Stimulated activated naive CD8-positive, alpha-beta T cell treated with anti-CD3 and anti-CD28 coated beads, Interleukin-15, Interleukin-2, amounts not matched to agents 100 ng/mL and 50 ng/mL, for 24 hours (primary cell): ENCODE measurements around the gene CPZ.

Experiments
- H3K27ac Mint-ChIP-seq: one replicate; pipeline ENCODE4 v1.8.0; 2021; ENCODE audit warnings: mild to moderate bottlenecking, mixed read lengths
- H3K27me3 Mint-ChIP-seq: one replicate; pipeline ENCODE4 v1.8.0; 2021; ENCODE audit warnings: mixed read lengths
- H3K36me3 Mint-ChIP-seq: one replicate; pipeline ENCODE4 v1.8.0; 2021; ENCODE audit warnings: low read depth, mixed read lengths
- H3K4me1 Mint-ChIP-seq: one replicate; pipeline ENCODE4 v1.8.0; 2021; ENCODE audit warnings: low read depth, mixed read lengths
- H3K4me3 Mint-ChIP-seq: one replicate; pipeline ENCODE4 v1.8.0; 2021; ENCODE audit warnings: mild to moderate bottlenecking, mixed read lengths
- H3K9me3 Mint-ChIP-seq: one replicate; pipeline ENCODE4 v1.8.0; 2021; ENCODE audit warnings: mixed read lengths

Gene CPZ

DNA sequence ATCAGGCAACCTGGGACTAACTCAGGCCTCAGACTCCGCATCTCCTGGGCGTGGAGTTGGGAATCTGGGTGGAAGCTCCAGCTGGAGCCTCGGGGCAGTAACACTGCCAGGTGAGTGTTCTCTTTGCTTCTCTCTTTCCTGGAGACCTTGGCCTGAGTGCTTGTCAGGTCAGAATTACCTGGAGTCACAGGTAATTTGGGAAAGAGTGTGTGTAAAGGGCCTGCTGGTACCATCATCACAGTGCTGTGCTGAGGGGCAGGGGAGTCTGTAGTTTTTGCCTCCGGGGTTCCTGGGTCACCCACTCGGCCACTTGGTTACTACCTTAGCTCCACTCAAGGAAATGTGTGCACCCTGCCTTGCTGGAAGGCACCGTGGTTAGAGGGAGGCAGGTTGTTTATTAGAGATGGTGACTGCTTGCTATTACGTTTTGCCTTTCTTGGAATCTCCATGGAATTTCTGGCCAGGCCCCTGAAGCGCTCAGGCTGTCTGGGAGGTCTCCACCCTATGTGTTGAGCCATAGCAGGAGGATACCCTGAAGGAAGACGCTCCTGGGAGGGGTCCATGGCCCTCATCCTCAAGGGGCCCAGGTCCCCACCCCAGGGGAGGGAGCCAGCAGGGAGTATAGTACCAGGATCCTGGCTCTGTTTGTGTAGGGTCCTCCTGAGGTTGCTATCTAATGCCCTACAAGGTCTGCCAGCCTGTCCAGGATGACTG, 9.5 kb upstream of the CPZ start:
- H3K36me3 Mint-ChIP-seq = no peaks in the 10 kb centered on the region
- no peak overlapping the region for H3K4me3 Mint-ChIP-seq
- peaks cover 7% of the 10 kb centered on the region for H3K27me3 Mint-ChIP-seq
- no peaks in the 10 kb centered on the region for H3K9me3 Mint-ChIP-seq
- H3K4me1 Mint-ChIP-seq = no peaks in the 10 kb centered on the region
- no peak overlapping the region for H3K27ac Mint-ChIP-seq

DNA sequence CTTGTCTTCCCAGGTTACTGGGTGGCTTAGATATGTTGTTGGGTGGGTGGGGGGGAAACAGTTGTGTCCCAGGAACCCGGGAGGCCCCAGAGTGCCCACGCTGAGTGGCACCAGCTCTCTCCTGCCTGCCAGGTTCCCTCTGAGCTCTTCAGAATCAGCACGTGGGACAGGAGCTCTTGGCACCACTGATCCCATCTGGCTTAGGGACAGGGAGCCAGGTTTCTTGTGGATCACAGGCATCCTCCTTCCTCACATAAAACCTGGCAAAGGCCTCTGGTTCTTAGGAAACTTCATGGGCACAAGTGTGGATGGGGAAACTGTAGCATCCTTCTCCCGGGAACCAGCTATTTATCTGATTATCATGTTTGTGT, 8.9 kb upstream of the CPZ start:
- Mint-ChIP-seq H3K27me3 (peaks cover 6% of the 10 kb centered on the region), H3K27ac (no peak overlapping the region), H3K4me1 (no peaks in the 10 kb centered on the region), H3K4me3 (no peak overlapping the region), H3K36me3 (no peaks in the 10 kb centered on the region), H3K9me3 (no peaks in the 10 kb centered on the region)

DNA sequence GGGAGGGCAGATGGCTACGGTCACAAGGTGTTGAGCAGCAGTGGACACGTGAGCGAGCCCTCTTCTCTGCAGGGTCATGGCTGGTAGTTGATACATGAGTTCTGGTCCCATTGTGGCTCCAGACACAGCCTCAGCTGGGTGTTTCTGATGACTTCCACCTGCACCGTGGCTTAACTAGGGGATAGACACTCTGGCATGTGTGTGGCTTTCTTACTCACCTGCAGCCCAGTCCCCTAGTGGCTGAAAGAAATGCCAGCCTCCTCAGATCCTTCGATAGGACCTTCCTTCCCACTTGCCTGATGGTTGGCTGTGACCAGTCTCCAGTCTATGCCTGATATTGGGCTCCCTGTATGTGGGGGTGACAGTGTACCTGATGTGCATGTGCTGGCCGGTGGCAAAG, 7.4 kb upstream of the CPZ start:
- Mint-ChIP-seq H3K9me3 (no peaks in the 10 kb centered on the region), H3K27ac (no peak overlapping the region), H3K27me3 (no peaks in the 10 kb centered on the region), H3K4me3 (no peak overlapping the region), H3K4me1 (no peaks in the 10 kb centered on the region), H3K36me3 (no peaks in the 10 kb centered on the region)

DNA sequence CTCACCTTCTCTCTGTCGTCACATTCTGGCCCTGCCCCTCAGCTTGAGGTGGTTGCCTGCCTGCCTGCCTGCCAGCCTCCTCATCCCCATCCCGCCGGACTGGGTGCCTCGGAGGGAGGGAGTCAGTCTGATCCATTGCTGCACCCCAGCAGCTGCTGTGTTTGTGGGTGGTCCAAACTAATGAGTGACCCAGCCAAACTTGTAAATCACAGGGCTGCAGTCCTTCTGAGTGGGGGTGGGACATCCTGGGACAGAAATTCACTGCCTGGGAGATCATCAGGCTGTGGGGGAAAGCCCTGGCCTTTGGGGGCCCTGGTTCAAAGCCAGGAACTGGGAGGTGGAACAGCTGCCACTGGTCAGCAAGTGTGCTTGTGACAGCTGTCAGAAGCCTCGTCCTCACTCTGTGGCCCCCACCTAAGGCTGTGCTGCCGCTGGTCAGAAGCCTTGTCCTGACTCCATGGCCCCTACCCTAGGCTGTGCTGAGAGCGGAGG, 6.8 kb upstream of the CPZ start:
- Mint-ChIP-seq H3K36me3 (no peaks in the 10 kb centered on the region), H3K4me1 (no peaks in the 10 kb centered on the region), H3K27me3 (peaks cover 4% of the 10 kb centered on the region), H3K9me3 (no peaks in the 10 kb centered on the region), H3K27ac (no peak overlapping the region), H3K4me3 (no peak overlapping the region)

DNA sequence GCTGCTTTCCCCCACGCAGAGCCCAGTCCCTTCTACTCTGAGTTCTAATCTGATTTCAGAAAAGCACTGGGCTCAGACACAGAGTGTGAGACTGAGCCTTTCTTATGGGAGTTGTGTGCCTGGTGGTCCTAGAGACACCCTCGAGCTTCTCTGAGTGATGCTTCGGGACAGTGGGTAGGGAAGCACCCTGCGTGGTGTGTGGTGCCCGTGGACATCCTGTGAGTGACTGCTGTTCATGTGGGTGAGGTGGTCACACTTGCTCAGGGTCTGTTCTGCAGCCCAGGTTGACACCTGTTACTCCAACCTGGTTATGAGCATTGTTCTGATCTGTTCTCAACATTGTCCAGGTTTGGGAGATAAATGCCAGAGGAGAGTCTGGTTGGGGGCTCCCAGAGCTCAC, 6.3 kb upstream of the CPZ start:
- Mint-ChIP-seq H3K4me1 (no peaks in the 10 kb centered on the region), H3K27ac (no peak overlapping the region), H3K9me3 (no peaks in the 10 kb centered on the region), H3K27me3 (peaks cover 5% of the 10 kb centered on the region), H3K36me3 (no peaks in the 10 kb centered on the region), H3K4me3 (no peak overlapping the region)

DNA sequence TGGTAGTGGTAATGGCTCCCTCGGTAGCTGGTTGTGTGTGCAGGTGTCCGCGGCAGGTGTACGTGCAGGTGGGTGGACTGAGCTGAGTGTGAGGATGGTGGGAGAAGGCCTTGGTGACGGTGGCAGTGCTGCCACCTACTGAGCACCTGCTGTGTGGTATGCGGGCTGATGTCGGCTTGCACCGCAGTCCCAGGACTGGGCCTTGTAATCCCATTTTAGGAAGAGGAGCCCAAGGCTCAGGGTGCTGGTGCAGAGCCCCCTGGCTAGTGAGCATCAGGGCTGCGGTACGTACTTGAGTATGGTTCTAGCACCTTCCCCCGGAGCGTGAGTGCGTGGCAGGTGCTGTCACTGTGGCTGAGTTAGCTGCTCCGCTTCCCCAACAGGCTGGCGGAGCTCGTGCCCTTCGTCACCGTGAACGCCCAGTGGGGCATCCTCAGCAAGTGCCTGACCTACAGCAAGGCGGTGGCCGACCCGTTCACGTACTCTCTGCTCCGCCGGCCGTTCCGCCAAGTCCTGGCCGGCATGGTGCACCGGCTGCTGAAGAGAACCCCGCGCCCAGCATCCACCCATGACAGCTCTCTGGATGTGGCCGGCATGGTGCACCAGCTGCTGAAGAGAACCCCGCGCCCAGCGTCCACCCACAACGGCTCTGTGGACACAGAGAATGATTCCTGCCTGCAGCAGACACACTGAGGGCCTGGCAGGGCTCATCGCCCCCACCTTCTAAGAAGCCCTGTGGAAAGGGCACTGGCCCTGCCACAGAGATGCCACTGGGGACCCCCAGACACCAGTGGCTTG, 5.7 kb upstream of the CPZ start:
- H3K36me3 Mint-ChIP-seq = no peaks in the 10 kb centered on the region
- H3K4me1 Mint-ChIP-seq = no peaks in the 10 kb centered on the region
- H3K9me3 Mint-ChIP-seq = no peaks in the 10 kb centered on the region
- peaks cover 5% of the 10 kb centered on the region for H3K27me3 Mint-ChIP-seq
- no peak overlapping the region for H3K4me3 Mint-ChIP-seq
- no peak overlapping the region for H3K27ac Mint-ChIP-seq

DNA sequence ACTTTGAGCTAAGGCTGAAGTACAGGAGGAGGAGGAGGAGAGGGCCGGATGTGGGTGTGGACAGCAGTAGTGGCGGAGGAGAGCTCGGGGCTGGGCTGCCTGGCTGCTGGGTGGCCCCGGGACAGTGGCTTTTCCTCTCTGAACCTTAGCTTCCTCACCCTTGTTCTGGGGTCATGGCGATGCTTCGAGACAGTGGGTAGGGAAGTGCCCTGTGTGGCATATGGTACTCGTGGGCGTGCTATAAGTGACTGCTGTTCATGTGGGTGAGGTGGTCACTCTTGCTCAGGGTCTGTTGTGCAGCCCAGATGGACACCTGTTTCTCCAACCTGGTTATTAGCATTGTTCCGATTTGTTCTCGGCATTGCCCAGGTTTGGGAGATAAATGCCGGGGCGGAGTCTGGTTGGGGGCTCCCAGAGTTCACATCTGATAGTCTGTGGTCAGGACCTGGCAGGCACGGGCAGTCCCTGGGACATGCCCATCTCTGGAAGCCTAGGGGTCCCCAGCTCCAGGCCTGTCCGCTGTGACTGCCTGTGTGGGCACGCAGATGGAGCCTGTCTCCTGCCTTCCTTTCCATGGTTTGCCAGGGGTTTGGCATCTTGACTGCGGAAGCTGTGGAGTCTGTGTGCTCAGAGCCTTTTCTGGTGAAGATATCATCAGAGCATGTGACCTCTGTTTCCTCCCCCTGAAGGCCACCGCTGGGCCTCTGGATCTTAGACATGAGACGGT, 4.9 kb upstream of the CPZ start:
- Mint-ChIP-seq H3K4me1 (no peaks in the 10 kb centered on the region), H3K36me3 (no peaks in the 10 kb centered on the region), H3K9me3 (no peaks in the 10 kb centered on the region), H3K27ac (no peak overlapping the region), H3K4me3 (no peak overlapping the region), H3K27me3 (peaks cover 5% of the 10 kb centered on the region)

DNA sequence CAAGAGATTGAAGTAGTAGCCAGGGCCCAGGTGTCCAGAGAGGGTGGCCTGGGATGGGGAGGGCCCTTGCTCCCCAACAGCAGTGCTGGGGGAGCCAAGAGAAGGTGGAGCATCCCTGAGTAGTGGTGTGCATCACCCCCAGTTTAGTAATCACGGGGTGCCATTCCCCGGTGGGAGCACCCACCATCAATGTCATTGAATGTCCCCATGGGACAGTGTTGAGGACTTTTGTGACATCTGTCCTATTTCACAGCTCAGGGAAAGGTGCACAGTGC, 4.4 kb upstream of the CPZ start:
- Mint-ChIP-seq H3K9me3 (no peaks in the 10 kb centered on the region), H3K4me1 (no peaks in the 10 kb centered on the region), H3K36me3 (no peaks in the 10 kb centered on the region), H3K27me3 (peaks cover 5% of the 10 kb centered on the region), H3K27ac (no peak overlapping the region), H3K4me3 (no peak overlapping the region)

DNA sequence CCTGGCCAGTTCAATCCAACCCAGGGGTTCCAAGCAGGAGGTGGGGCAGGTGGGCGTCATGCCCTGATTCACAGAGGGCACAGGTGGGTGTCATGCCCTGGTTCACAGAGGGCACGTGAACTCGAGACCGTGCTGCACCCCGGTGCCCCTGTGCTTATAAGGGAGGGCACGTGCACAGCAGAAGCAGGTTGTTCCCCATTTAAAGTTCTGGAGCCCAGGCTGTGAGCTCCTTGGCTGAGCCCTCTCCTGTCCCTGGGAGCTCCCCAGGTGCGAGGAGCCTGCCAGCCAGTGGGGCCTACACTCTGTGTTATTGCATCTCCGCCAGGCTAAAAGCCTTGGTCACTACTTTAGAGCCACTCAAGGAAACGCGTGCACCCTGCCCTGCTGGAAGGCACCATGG, 3.2 kb upstream of the CPZ start:
- Mint-ChIP-seq H3K4me3 (no peak overlapping the region), H3K27ac (no peak overlapping the region), H3K4me1 (no peaks in the 10 kb centered on the region), H3K27me3 (peaks cover 14% of the 10 kb centered on the region), H3K9me3 (no peaks in the 10 kb centered on the region), H3K36me3 (no peaks in the 10 kb centered on the region)

DNA sequence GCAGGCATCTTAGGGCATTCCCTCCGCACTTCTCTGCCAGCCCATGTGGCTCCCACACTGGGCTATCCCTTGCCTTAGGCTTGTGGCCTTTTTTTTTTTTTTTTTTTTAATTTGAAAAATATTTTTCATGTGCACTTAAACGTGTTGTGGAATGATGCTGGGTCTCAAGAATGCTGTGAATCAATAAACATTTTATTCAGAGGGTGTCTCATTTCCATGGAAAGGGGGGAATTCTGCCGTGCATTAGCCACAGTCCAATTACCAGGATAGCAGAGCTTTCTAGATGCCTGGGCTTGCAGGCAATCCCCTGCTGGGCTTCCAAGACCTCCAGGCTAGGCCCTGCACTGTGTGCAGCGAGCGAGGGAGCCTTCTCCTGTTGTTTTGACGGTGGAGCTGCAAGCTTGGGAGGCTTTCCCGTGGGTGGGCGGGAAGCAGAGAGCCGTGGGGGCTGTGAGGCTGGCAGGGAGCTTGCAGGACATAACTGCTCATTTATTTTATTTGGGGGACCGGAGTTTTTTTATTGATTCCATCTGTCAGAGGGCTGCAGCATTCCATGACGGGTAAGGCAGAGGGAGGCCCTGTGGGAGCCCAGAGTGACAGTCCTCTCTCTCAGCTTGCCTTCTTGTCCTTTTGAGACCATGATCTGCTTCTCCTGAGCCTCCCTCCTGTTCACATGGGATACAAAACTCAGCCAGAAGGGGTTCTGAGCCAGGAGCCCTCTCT, 2.6 kb upstream of the CPZ start:
- Mint-ChIP-seq H3K9me3 (no peaks in the 10 kb centered on the region), H3K36me3 (no peaks in the 10 kb centered on the region), H3K27me3 (peaks cover 17% of the 10 kb centered on the region), H3K4me3 (no peak overlapping the region), H3K27ac (no peak overlapping the region), H3K4me1 (no peaks in the 10 kb centered on the region)

DNA sequence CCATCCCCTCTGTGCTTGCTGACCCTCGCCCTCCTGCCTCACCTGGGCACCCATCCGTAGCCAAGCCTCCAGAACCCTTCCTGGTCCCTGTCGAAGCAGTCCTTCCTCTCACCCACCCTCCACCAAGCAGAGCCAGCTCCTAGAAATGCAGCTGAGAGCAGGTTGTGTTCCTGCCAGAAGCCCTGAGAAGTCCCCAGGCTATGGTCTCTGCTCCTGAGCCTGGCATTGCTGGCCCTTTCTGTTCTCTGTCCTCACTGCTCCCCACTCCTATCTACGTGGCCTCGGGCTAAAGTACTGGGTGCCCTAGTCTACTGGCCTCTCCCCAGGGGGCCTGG, 2.1 kb upstream of the CPZ start:
- Mint-ChIP-seq H3K9me3 (no peaks in the 10 kb centered on the region), H3K27ac (no peak overlapping the region), H3K4me1 (no peaks in the 10 kb centered on the region), H3K4me3 (no peak overlapping the region), H3K36me3 (no peaks in the 10 kb centered on the region), H3K27me3 (peaks cover 17% of the 10 kb centered on the region)

DNA sequence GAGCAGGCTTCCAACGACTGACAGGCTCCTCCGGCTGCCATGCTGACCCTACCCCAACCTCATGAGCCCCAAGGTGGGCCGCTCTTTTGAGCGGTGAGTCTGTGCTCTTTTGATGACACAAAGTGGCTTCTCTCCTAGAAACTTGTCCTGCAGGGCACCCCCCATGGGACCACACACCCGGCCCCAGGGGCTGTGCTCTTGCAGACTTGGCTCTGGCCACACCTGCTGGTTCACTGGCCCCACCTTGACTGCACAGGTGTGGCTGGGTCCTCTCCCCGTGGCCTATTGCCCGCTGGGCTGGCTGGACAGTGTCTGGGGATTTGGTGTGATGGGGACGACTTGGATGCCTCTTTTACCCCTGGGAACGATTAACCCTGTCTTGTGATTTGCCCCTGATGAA, 1.5 kb upstream of the CPZ start:
- H3K4me3 Mint-ChIP-seq = no peak overlapping the region
- H3K27me3 Mint-ChIP-seq = peaks cover 17% of the 10 kb centered on the region
- H3K36me3 Mint-ChIP-seq = no peaks in the 10 kb centered on the region

DNA sequence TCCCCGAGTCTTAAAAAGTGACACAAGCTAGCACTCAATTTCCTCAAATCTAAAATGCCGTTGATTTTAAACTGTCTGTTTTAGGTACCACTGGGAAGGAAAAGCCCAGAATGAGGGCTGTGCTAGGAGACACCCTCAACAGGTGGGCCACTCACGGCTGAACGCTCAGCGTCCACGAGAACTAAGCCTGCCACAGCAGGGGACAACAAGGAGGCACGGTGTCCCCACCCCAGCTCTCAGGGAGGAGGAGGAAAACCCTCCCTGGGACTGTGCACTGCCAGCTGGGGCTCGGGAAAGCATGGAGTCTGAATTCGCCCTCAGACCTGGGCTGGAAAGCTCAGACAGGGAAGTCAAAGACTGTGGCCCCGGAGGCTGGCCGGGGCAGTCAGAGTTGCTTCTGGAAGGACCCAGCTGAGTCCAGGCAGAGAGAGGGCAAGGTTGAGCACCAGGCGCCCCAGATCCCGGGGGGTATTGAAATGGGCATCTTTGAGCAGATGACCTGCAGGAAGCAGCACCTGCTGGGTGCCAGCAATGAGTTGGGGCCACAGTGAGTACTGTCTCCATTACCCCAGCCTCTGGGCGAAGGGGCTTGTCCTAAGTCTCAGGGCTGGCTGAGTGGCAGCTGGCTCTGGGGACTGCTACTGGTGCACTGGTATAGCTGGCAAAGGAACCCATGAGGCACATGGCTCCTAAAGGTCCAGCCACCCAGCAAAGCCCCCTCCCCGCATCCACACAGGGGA, 769 bp upstream of the CPZ start:
- H3K4me3 Mint-ChIP-seq = no peak overlapping the region
- no peaks in the 10 kb centered on the region for H3K36me3 Mint-ChIP-seq
- no peaks in the 10 kb centered on the region for H3K9me3 Mint-ChIP-seq
- H3K27ac Mint-ChIP-seq = no peak overlapping the region
- H3K4me1 Mint-ChIP-seq = no peaks in the 10 kb centered on the region
- H3K27me3 Mint-ChIP-seq = peaks cover 17% of the 10 kb centered on the region

More for the DNA sequence above, 1.5 kb upstream of the CPZ start:
- H3K4me1 Mint-ChIP-seq = no peaks in the 10 kb centered on the region
- H3K9me3 Mint-ChIP-seq = no peaks in the 10 kb centered on the region
- no peak overlapping the region for H3K27ac Mint-ChIP-seq

DNA sequence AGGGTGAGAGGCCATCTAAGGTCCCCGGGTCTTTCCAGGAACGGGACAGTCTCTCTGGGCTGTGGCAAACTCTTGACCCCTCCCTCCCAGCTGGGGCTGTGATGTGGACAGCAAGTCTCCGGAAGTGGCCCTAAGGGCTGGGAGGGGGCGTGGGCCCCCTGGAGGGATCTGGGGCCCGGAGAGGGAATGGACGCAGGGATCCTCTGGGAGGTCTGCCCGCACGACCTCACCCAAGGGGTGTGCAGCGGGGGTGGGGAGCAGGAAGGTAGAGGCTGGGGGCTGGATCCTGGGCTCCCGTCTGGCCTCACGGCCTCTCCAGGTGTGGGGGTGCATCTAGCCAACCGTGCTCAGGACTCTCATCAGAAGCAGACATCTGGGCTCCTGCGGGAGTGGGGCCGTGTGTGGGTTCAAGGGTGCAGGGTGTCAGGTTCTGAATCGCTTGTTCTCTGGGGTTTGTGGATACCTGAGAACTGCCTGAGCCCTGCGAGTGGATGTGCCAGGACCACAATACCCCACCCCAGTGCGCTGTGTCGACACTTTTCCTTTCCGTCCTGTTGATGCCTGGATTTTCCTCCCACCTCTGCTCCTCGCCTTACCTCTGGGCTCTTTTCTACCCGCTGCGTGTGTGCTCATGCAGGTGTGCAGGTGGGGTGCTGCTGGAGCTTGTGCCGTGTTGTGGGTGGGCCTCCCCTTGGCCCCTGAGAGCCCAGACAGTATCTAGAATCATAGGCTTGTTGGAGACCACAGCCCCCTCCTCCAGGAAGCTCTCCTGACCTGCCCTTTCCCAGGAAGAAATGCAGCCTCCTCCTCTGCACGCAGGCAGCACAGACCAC, 915 bp downstream of the CPZ start:
- no peaks in the 10 kb centered on the region for H3K4me1 Mint-ChIP-seq
- no peaks in the 10 kb centered on the region for H3K9me3 Mint-ChIP-seq
- no peak overlapping the region for H3K4me3 Mint-ChIP-seq
- peaks cover 17% of the 10 kb centered on the region for H3K27me3 Mint-ChIP-seq
- H3K27ac Mint-ChIP-seq = no peak overlapping the region
- H3K36me3 Mint-ChIP-seq = no peaks in the 10 kb centered on the region
